ENCODE data around the gene EFNA4.

EFNA4 gene

GRCh38 chr1:155078469-155079209, 15.1 kb downstream of the EFNA4 start, which contains the start of gene EFNA3 (continued):
- TF ChIP-seq SP3 (tag by site-specific recombination; IDR thresholded peaks at IDR 0.05) (peak; percentile 54), ZEB2 (tag by site-specific recombination; IDR thresholded peaks at IDR 0.05) (0 out of 2 replicates have a peak, but pooled peaks have one; percentile 35), ZNF175 (tag by site-specific recombination; IDR thresholded peaks at IDR 0.05) (no peak), PRDM1 (tag by site-specific recombination; IDR thresholded peaks at IDR 0.05) (no peak), YY1 (tag by site-specific recombination; IDR thresholded peaks at IDR 0.05) (no peak), ZNF701 (tag by site-specific recombination; IDR thresholded peaks at IDR 0.05) (no peak), ZNF202 (tag by site-specific recombination; IDR thresholded peaks at IDR 0.05; ENCODE audit: borderline replicate concordance) (no peak), ZNF391 (tag by site-specific recombination; IDR thresholded peaks at IDR 0.05; ENCODE audit: borderline replicate concordance, low read depth) (no peak), ZBTB6 (tag by site-specific recombination; IDR thresholded peaks at IDR 0.05) (no peak), PBX3 (CRISPR knock-in tag; IDR thresholded peaks at IDR 0.05) (0 out of 2 replicates have a peak, but pooled peaks have one; percentile 43), ZSCAN4 (tag by site-specific recombination; IDR thresholded peaks at IDR 0.05) (no peak), ZNF560 (tag by site-specific recombination; IDR thresholded peaks at IDR 0.05; ENCODE audit: borderline replicate concordance) (no peak), ZBTB26 (tag by site-specific recombination; optimal IDR thresholded peaks at IDR 0.05) (peak; percentile 86), ZNF214 (tag by site-specific recombination; IDR thresholded peaks at IDR 0.05; ENCODE audit: borderline replicate concordance) (no peak), ZFP69B (tag by site-specific recombination; IDR thresholded peaks at IDR 0.05) (peak; percentile 55; the same call in 1 of the 2 replicates), HOXA7 (CRISPR knock-in tag; IDR thresholded peaks at IDR 0.05; ENCODE audit: borderline replicate concordance) (no peak), ZNF530 (tag by site-specific recombination; IDR thresholded peaks at IDR 0.05; ENCODE audit: low read depth) (no peak), BCL11A (tag by site-specific recombination; IDR thresholded peaks at IDR 0.05; ENCODE audit: low read depth) (no peak), ZBTB11 (tag by site-specific recombination; conservative IDR thresholded peaks at IDR 0.05; ENCODE audit: low read depth) (no peak), ZBTB17 (tag by site-specific recombination; IDR thresholded peaks at IDR 0.05) (no peak), ZNF621 (tag by site-specific recombination; IDR thresholded peaks at IDR 0.05) (no peak), ZNF23 (tag by site-specific recombination; IDR thresholded peaks at IDR 0.05; ENCODE audit: borderline replicate concordance) (no peak), ZNF555 (tag by site-specific recombination; conservative IDR thresholded peaks at IDR 0.05) (no peak), ZNF16 (tag by site-specific recombination; IDR thresholded peaks at IDR 0.05; ENCODE audit: low read depth) (no peak), ZBTB1 (tag by site-specific recombination; IDR thresholded peaks at IDR 0.05) (no peak), ZBTB20 (tag by site-specific recombination; IDR thresholded peaks at IDR 0.05) (no peak), CTCF (tag by site-specific recombination; IDR thresholded peaks at IDR 0.05) (no peak), ZNF157 (tag by site-specific recombination; IDR thresholded peaks at IDR 0.05) (no peak), ZFP41 (tag by site-specific recombination; IDR thresholded peaks at IDR 0.05; ENCODE audit: borderline replicate concordance) (no peak)
